Heart right ventricle (tissue), 16 donors: ENCODE results near the gene DCP2. TPM values are rescaled to one million over a fixed set of nuclear protein-coding genes. Genes with fewer than 3 reads are reported as not detected.

Source experiments
- ATAC-seq, 8 donors: fragments of 200-7000 bp; cut with Tn5 transposase; one replicate each; pipeline ENCODE4 v1.9.1; 2020; ENCODE audit warnings: mild to moderate bottlenecking in 8 of 8, moderate library complexity in 8 of 8, moderate number of reproducible peaks in 1 of 8
- DNase-seq, 2 donors: peaks; one replicate each; pipeline ENCODE4 v3.0.0-alpha.2; 2020
- H3K27ac ChIP-seq, 10 donors: fragments of 200-600 bp; sonication (generic) in 2 of 10; one replicate each; pipeline versions ENCODE4 v1.5.0 to v1.8.0; 2020 to 2022; ENCODE audit warnings: mild to moderate bottlenecking in 3 of 10
- H3K27me3 ChIP-seq, 7 donors: fragments of 200-600 bp; one replicate each; pipeline ENCODE4 v1.8.0; 2021 to 2022; ENCODE audit warnings: mild to moderate bottlenecking in 2 of 7
- H3K36me3 ChIP-seq, 9 donors: fragments of 200-600 bp; sonication (generic) in 1 of 9; one replicate each; pipeline versions ENCODE4 v1.5.0 to v1.8.0; 2020 to 2022; ENCODE audit warnings: mild to moderate bottlenecking in 2 of 9
- H3K4me1 ChIP-seq, 9 donors: fragments of 200-600 bp; sonication (generic) in 1 of 9; one replicate each; pipeline versions ENCODE4 v1.5.0 to v1.8.0; 2020 to 2022; ENCODE audit warnings: mild to moderate bottlenecking in 4 of 9
- H3K4me3 ChIP-seq, 10 donors: fragments of 200-600 bp; sonication (generic) in 2 of 10; one replicate each; pipeline versions ENCODE4 v1.5.0 to v1.8.0; 2020 to 2022; ENCODE audit warnings: mild to moderate bottlenecking in 7 of 10, moderate library complexity in 2 of 10
- H3K9me3 ChIP-seq, 11 donors: fragments of 200-600 bp in 10 of 11; sonication (generic) in 2 of 11; one replicate each; pipeline versions ENCODE4 v1.5.0 to v1.8.0; 2013 to 2022; ENCODE audit warnings: mild to moderate bottlenecking in 2 of 11, control low read depth in 1 of 11, moderate library complexity in 1 of 11
- WGBS, 2 donors: extraction: QIAGEN DNeasy Blood & Tissue Kit; methylation state at CpG; one replicate each; pipeline ENCODE4 v1.1.7; 2013; ENCODE audit warnings: inconsistent platforms in 1 of 2; 5-methylcytosine and 5-hydroxymethylcytosine counted together
- intact Hi-C, 10 donors: fragments of 100-400 bp; cut with DNase I; formaldehyde crosslinking; loops; one replicate each; pipeline versions ENCODE4 v1.11.1 to v1.14.2; 2022
- polyA plus RNA-seq, 2 donors: library from polyadenylated mRNA; stranded (reverse); fragments of 200-250 nt; gene quantifications; one replicate each; pipeline ENCODE4 v1.2.3, GENCODE V29; 2013
- total RNA-seq, 10 donors: library from RNA; stranded (reverse); fragmentation: NEBNext Ultra II Directional in 3 of 10; extraction: Animal tissue kit (Norgen Biotek cat#: 25700) in 3 of 10; gene quantifications; one replicate each; pipeline versions ENCODE4 v1.2.1 to v1.2.4, GENCODE V29; 2021 to 2023
- TF ChIP-seq, protein P1 (sequence below), 9 donors: fragments of 200-600 bp; sonication (generic) in 2 of 9; IDR thresholded peaks; one replicate each; pipeline versions ENCODE4 v1.5.0 to v1.8.0; 2021 to 2022; ENCODE audit warnings: antibody characterized with exemption in 9 of 9, mild to moderate bottlenecking in 5 of 9, moderate library complexity in 1 of 9
- donor health status: Arrhythmogenic right ventricular cardiomyopathy.
- donor health status: ischemic (EF 13 %, LVEDD 7.1; RV severe dilation, severe dysfunction).
- donor health status: healthy with polysubstance abuse.
- donor health status: DM: no; HTN: yes; CAD: no.
- donor health status: DM: no; HTN: no; CAD: no.
- donor health status: ischemic (EF 25% LVEDD 6.9; RV normal size, moderate dysfunction).
- donor health status: ischemic (EF 25% LVEDD 5.7; RV mildly dilated, moderate dysfunction).
- donor health status: healthy.
- donor health status: DM: yes; HTN: yes; CAD: no.
- donor health status: Ischemic cardiomyopathy.
- donor health status: ischemic (EF 35%, LVEDD 5.7; RV mildly dilated, moderate dysfunction).
- donor health status: nonischemic (EF 11% LVEDD 7.7; RV severe dilation, severe dysfunction).
- donor health status: DM: yes; HTN: yes; CAD: no.
- donor health status: PGD.
- donor health status: ischemic (EF 29% LVEDD 5.4; RV normal size, mild dysfunction).
- donor health status: nonischemic (EF 23%, LVEDD 6.1; RV moderate dilation, normal function).

DCP2 gene
- total and polyA plus RNA-seq, 12 donors, result 3.1 to 24.5 (median 16.1) TPM

DNA sequence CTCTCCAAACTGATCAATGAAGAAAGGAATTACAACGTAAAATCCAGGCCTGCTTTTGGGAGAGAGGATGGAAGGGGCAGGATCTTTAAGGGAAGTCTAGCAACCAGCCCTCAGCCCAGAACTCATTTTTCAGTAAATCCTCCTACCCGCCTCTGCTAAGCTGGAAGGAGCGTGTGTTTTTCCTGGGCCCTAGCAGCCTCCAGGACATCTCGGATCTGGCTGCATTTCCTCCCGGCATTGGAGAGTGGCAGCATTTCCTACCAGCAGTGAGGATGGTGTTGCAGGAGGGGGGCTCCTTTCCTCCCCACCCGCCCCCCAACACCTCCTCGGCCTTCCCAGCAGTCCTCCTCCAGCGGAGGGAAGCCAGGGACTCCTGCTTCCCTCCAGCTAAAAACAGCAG, 54.5 kb downstream of the DCP2 start:
- TF ChIP-seq, protein P1, sequence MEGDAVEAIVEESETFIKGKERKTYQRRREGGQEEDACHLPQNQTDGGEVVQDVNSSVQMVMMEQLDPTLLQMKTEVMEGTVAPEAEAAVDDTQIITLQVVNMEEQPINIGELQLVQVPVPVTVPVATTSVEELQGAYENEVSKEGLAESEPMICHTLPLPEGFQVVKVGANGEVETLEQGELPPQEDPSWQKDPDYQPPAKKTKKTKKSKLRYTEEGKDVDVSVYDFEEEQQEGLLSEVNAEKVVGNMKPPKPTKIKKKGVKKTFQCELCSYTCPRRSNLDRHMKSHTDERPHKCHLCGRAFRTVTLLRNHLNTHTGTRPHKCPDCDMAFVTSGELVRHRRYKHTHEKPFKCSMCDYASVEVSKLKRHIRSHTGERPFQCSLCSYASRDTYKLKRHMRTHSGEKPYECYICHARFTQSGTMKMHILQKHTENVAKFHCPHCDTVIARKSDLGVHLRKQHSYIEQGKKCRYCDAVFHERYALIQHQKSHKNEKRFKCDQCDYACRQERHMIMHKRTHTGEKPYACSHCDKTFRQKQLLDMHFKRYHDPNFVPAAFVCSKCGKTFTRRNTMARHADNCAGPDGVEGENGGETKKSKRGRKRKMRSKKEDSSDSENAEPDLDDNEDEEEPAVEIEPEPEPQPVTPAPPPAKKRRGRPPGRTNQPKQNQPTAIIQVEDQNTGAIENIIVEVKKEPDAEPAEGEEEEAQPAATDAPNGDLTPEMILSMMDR (IDR thresholded peaks at IDR 0.05), result no peak
- ATAC-seq (no peak), DNase-seq (no peak)
- H3K27ac ChIP-seq, result peak overlapping the region in 3 of 10 donors; percentile 9 to 26 (median 10)
- 80 to 83% methylated on average over 8 of the region's 8 CpGs for WGBS, 2 donors
- H3K27me3 ChIP-seq, result no peaks in the 10 kb centered on the region
- peaks cover 3 to 51% (median 34%) of the 10 kb centered on the region in 9 donors for H3K4me1 ChIP-seq
- H3K4me3 ChIP-seq, result no peak overlapping the region
- intact Hi-C loops, result no loop called here
- H3K36me3 ChIP-seq, result peaks cover 0 to 60% (median 26%) of the 10 kb centered on the region in 9 donors
- no peaks in the 10 kb centered on the region for H3K9me3 ChIP-seq

- intact Hi-C loops, result no loop called here
- H3K4me1 ChIP-seq, result peaks cover 3 to 51% (median 34%) of the 10 kb centered on the region in 9 donors
- 76 to 80% methylated on average over 2 of the region's 2 CpGs for WGBS, 2 donors
Observed at GRCh38 chr5:113031557-113031956, 55.0 kb downstream of the DCP2 start.

DNA sequence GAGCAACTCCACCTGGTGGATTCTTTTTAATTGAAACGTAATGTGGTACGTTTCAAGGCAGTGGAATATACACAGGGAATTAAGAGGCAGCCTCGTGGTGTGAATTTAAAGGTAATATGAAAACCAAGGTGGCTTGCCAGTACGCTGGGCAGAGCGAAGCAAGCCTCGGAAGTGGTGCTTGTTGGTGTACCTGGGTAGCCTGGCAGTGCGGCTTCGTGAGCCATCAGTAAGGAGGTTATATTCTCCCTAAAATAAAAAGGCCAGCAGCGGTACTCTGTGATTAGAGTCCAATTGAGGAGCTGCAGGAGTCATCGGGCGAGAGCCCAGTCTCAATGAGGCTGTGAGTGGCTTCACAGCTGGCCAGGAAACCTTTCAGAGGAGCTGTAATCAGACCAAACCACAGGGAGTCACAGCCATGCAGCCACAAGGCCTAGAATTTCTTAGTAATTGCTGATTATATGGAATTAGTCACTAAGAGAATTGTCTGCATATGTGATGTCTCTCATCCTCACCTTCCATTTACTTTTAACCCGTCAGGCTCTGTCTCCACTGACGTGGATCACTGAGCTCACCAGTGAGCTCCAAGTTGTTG, 57.7 kb downstream of the DCP2 start:
- H3K36me3 ChIP-seq, result peaks cover 0 to 60% (median 16%) of the 10 kb centered on the region in 9 donors
- 86 to 87% methylated on average over 13 of the region's 13 CpGs for WGBS, 2 donors
- H3K27ac ChIP-seq, result peak overlapping the region in 6 of 10 donors; percentile 10 to 69 (median 38)
- TF ChIP-seq, protein P1 (IDR thresholded peaks at IDR 0.05), result no peak
- intact Hi-C loops, result no loop called here
- DNase-seq, result peak in 1 of 2 donors; percentile 35
- H3K27me3 ChIP-seq, result no peaks in the 10 kb centered on the region
- H3K4me1 ChIP-seq, result peaks cover 3 to 51% (median 33%) of the 10 kb centered on the region in 9 donors
- H3K4me3 ChIP-seq, result no peak overlapping the region
- H3K9me3 ChIP-seq, result no peaks in the 10 kb centered on the region
- ATAC-seq, result peak; percentile 30 to 75 (median 52)

More at GRCh38 chr5:113031557-113031956, 55.0 kb downstream of the DCP2 start:
- no peak for DNase-seq
- H3K36me3 ChIP-seq, result peaks cover 0 to 60% (median 26%) of the 10 kb centered on the region in 9 donors
- no peak overlapping the region for H3K4me3 ChIP-seq
- no peaks in the 10 kb centered on the region for H3K27me3 ChIP-seq
- no peaks in the 10 kb centered on the region for H3K9me3 ChIP-seq
- peak overlapping the region in 3 of 10 donors; percentile 10 to 33 (median 26) for H3K27ac ChIP-seq
- TF ChIP-seq, protein P1 (IDR thresholded peaks at IDR 0.05), result no peak
- peak in 1 of 8 donors; percentile 8 for ATAC-seq

- Histone ChIP-seq H3K4me3 (no peak overlapping the region), H3K4me1 (peaks cover 3 to 44% (median 27%) of the 10 kb centered on the region in 9 donors), H3K9me3 (no peaks in the 10 kb centered on the region), H3K27ac (peak overlapping the region in 4 of 10 donors; percentile 37 to 69 (median 44)), H3K36me3 (peaks cover 0 to 61% (median 16%) of the 10 kb centered on the region in 9 donors), H3K27me3 (no peaks in the 10 kb centered on the region)
- intact Hi-C loops, result no loop called here
- 59 to 78% methylated on average over 1 of the region's 1 CpG for WGBS, 2 donors
- DNase-seq (no peak), ATAC-seq (no peak)
- TF ChIP-seq, protein P1 (IDR thresholded peaks at IDR 0.05), result no peak
Observed at GRCh38 chr5:113035096-113035495, 58.5 kb downstream of the DCP2 start.
